Tibial nerve (tissue), 4 donors: ENCODE data around the gene EHD2. TPM values are rescaled to one million over a fixed set of nuclear protein-coding genes. Genes with fewer than 3 reads are reported as not detected.

Source experiments
- DNase-seq, 2 donors: peaks; one replicate each; pipeline ENCODE4 v3.0.0-alpha.2; 2019; ENCODE audit warnings: low spot score in 2 of 2
- H3K27ac ChIP-seq, 4 donors: fragments of 200-600 bp; sonication (generic) in 3 of 4; one replicate each; pipeline ENCODE4 v1.5.1; 2017 to 2019; ENCODE audit warnings: mild to moderate bottlenecking in 1 of 4
- H3K27me3 ChIP-seq, 2 donors: fragments of 200-600 bp; sonication (generic) in 1 of 2; one replicate each; pipeline versions ENCODE4 v1.5.1 to v1.6.0; 2017 to 2019
- H3K36me3 ChIP-seq, 3 donors: fragments of 200-600 bp; sonication (generic); one replicate each; pipeline ENCODE4 v1.5.1; 2018 to 2019
- H3K4me1 ChIP-seq, 4 donors: fragments of 200-600 bp; sonication (generic) in 3 of 4; one replicate each; pipeline ENCODE4 v1.5.1; 2017 to 2019
- H3K4me3 ChIP-seq, 4 donors: fragments of 200-600 bp; sonication (generic) in 3 of 4; one replicate each; pipeline ENCODE4 v1.5.1; 2017 to 2019; ENCODE audit warnings: mild to moderate bottlenecking in 1 of 4, moderate library complexity in 1 of 4
- H3K9me3 ChIP-seq, 4 donors: fragments of 200-600 bp; sonication (generic) in 3 of 4; one replicate each; pipeline ENCODE4 v1.5.1; 2017 to 2019
- CTCF ChIP-seq, 5 experiments: fragments of 200-600 bp in 3 of 5; fragments of 450-650 bp in 2 of 5; sonication (generic) in 3 of 5; IDR thresholded peaks; one replicate each; pipeline ENCODE4 v1.5.1; 2016 to 2019; ENCODE audit warnings: antibody characterized with exemption in 5 of 5, mild to moderate bottlenecking in 3 of 5, moderate library complexity in 2 of 5
- EP300 ChIP-seq, 2 donors: sonication (generic); formaldehyde crosslinking; IDR thresholded peaks; one replicate each; pipeline ENCODE4 v1.6.1; 2017; ENCODE audit warnings: antibody characterized with exemption in 2 of 2, mild to moderate bottlenecking in 1 of 2
- POLR2A ChIP-seq, 2 donors: fragments of 450-650 bp; IDR thresholded peaks; one replicate each; pipeline ENCODE4 v1.6.1; 2017; ENCODE audit warnings: antibody characterized with exemption in 2 of 2, mild to moderate bottlenecking in 2 of 2, moderate library complexity in 2 of 2
- WGBS, 2 donors: methylation state at CpG; one replicate each; pipeline ENCODE4 v1.1.5; 2018; 5-methylcytosine and 5-hydroxymethylcytosine counted together
- total RNA-seq, 4 donors: library from RNA; depleted of rRNA; stranded (reverse); fragments of >200 nt; gene quantifications; one replicate each; pipeline ENCODE4 v1.1.0, GENCODE V29; 2016

Gene EHD2
- total RNA-seq, 4 donors from 2014 or later: 128 to 196 (median 159) TPM

- Histone ChIP-seq H3K27me3 (no peaks in the 10 kb centered on the region), H3K36me3 (peaks cover 0 to 68% (median 20%) of the 10 kb centered on the region in 3 donors), H3K9me3 (no peaks in the 10 kb centered on the region), H3K27ac (no peak overlapping the region), H3K4me1 (peaks cover 0 to 11% (median 2%) of the 10 kb centered on the region in 4 donors), H3K4me3 (no peak overlapping the region)
- DNase-seq: no peak
- TF ChIP-seq EP300 (IDR thresholded peaks at IDR 0.05): no peak
- TF ChIP-seq CTCF (IDR thresholded peaks at IDR 0.05): no peak
- no peak for TF ChIP-seq POLR2A (IDR thresholded peaks at IDR 0.05)
- WGBS, 2 donors: 86 to 88% methylated on average over 35 to 43 of the region's 43 CpGs
These were observed 12.1 kb upstream of the EHD2 start for GRCh38 chr19:47700934-47701716.

DNA sequence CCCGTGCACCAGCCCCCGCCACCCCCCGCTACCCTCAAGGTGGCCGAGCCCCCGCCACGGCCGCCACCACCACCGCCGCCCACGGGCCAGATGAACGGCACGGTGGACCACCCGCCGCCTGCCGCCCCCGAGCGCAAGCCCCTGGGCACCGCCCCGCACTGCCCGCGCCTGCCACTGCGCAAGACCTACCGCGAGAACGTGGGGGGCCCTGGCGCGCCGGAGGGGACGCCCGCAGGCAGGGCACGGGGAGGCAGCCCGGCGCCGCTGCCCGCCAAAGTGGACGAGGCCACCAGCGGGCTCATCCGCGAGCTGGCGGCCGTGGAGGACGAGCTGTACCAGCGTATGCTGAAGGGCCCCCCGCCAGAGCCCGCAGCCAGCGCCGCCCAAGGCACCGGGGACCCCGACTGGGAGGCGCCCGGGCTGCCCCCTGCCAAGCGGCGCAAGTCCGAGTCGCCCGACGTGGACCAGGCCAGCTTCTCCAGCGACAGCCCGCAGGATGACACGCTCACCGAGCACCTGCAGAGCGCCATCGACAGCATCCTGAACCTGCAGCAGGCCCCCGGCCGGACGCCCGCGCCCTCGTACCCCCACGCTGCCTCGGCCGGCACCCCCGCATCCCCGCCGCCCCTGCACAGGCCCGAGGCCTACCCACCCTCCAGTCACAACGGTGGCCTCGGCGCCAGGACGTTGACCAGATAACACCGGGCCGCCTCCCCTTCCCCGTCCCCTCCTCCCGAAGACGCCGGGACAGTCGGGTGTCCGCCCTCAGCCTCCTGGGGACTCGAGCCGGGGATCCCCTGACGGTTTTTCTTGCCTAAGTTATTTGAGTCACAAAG is 11.3 kb upstream of the EHD2 start:
- H3K27ac ChIP-seq: no peak overlapping the region
- H3K9me3 ChIP-seq: no peaks in the 10 kb centered on the region
- no peak for TF ChIP-seq CTCF (IDR thresholded peaks at IDR 0.05)
- no peak for TF ChIP-seq POLR2A (IDR thresholded peaks at IDR 0.05)
- no peak for TF ChIP-seq EP300 (IDR thresholded peaks at IDR 0.05)
- H3K36me3 ChIP-seq: peaks cover 0 to 60% (median 20%) of the 10 kb centered on the region in 3 donors
- DNase-seq: no peak
- no peaks in the 10 kb centered on the region for H3K27me3 ChIP-seq
- 89 to 93% methylated on average over 69 to 70 of the region's 91 CpGs for WGBS, 2 donors
- no peak overlapping the region for H3K4me3 ChIP-seq
- peaks cover 0 to 12% (median 2%) of the 10 kb centered on the region in 4 donors for H3K4me1 ChIP-seq

DNA sequence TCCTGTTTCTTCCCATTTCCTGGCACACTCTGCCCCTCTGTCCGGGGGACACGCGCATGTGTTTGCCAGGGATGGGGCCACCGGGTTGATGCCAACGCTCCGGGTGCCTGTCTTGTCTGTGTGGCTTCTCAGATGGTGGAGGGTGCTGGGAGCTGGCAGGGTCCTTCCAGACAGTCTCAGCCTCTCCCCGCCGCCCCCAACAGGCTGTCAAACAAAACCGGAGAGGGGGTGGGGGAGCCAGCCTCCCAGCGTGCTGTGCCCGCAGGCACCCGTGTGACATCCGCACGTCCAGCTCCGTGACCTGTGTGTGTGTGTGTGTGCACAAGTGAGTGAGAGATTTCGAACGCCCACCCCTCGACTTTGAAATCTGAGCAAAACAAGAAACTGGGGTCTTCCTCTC is 10.6 kb upstream of the EHD2 start:
- TF ChIP-seq EP300 (IDR thresholded peaks at IDR 0.05) (no peak), POLR2A (IDR thresholded peaks at IDR 0.05) (no peak), CTCF (IDR thresholded peaks at IDR 0.05) (no peak)
- H3K27ac ChIP-seq: no peak overlapping the region
- H3K27me3 ChIP-seq: no peaks in the 10 kb centered on the region
- no peak overlapping the region for H3K4me3 ChIP-seq
- 74 to 80% methylated on average over 18 of the region's 18 CpGs for WGBS, 2 donors
- peaks cover 0 to 14% (median 2%) of the 10 kb centered on the region in 4 donors for H3K4me1 ChIP-seq
- no peaks in the 10 kb centered on the region for H3K9me3 ChIP-seq
- no peak for DNase-seq
- peaks cover 0 to 57% (median 20%) of the 10 kb centered on the region in 3 donors for H3K36me3 ChIP-seq

DNA sequence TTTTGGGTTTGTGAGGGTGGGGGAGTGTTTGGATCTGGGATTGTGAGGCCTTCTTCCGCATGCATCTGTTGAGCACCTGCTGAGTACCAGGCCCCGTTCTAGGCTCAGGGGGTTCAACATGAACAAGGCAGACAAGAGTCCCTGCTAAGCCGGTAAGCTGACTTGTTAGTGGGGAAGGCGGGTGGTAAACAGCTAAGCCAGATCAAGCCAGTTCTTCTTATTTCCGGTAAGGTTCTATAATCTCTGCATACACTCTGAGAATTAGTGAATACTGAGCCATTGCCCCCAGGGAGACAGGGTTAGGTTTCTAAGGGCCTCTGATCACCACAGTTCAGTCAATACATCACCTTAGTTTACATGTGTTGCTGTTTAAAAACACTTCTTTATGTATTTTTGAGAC is 9.9 kb upstream of the EHD2 start:
- H3K27me3 ChIP-seq: no peaks in the 10 kb centered on the region
- H3K36me3 ChIP-seq: peaks cover 0 to 57% (median 20%) of the 10 kb centered on the region in 3 donors
- no peak overlapping the region for H3K27ac ChIP-seq
- 90 to 92% methylated on average over 5 of the region's 5 CpGs for WGBS, 2 donors
- no peak for DNase-seq
- TF ChIP-seq POLR2A (IDR thresholded peaks at IDR 0.05): no peak
- no peak for TF ChIP-seq EP300 (IDR thresholded peaks at IDR 0.05)
- TF ChIP-seq CTCF (IDR thresholded peaks at IDR 0.05): no peak
- H3K4me3 ChIP-seq: no peak overlapping the region
- no peaks in the 10 kb centered on the region for H3K9me3 ChIP-seq
- H3K4me1 ChIP-seq: peaks cover 0 to 8% (median 0%) of the 10 kb centered on the region in 4 donors

- Histone ChIP-seq H3K27me3 (no peaks in the 10 kb centered on the region), H3K27ac (no peak overlapping the region), H3K36me3 (peaks cover 0 to 50% (median 13%) of the 10 kb centered on the region in 3 donors), H3K4me1 (peaks cover 0 to 6% (median 0%) of the 10 kb centered on the region in 4 donors), H3K9me3 (no peaks in the 10 kb centered on the region), H3K4me3 (no peak overlapping the region)
- no peak for DNase-seq
- WGBS, 2 donors: 75 to 81% methylated on average over 11 of the region's 11 CpGs
- TF ChIP-seq CTCF (IDR thresholded peaks at IDR 0.05) (no peak), POLR2A (IDR thresholded peaks at IDR 0.05) (no peak), EP300 (IDR thresholded peaks at IDR 0.05) (no peak)
These were observed 9.2 kb upstream of the EHD2 start for GRCh38 chr19:47704024-47704423.
